ENCODE results near the gene VPS26A.

GRCh38 chr10:69092959-69093850 is 30.8 kb upstream of the VPS26A start:
- TF ChIP-seq CTCF (IDR thresholded peaks at IDR 0.05) = peak; percentile 58
- TF ChIP-seq E2F1 (CRISPR knock-in tag; IDR thresholded peaks at IDR 0.05) = no peak
